KOPT-K1 (cell line): ENCODE results near the gene GPR152.

Experiments used
- H3K27ac ChIP-seq: fragments of 200-600 bp; sonication (generic); 2 replicates; pipeline ENCODE4 v1.5.1; 2016; ENCODE audit warnings: antibody characterized with exemption, mild to moderate bottlenecking, low read depth, low read length; ENCODE audit not compliant: poor library complexity, severe bottlenecking
- H3K36me3 ChIP-seq: fragments of 200-600 bp; sonication (generic); 2 replicates; pipeline ENCODE4 v1.5.1; 2017; ENCODE audit warnings: antibody characterized with exemption, mild to moderate bottlenecking, low read length, moderate library complexity; ENCODE audit not compliant: insufficient read depth
- H3K9me3 ChIP-seq: fragments of 200-600 bp; sonication (generic); 2 replicates; pipeline ENCODE4 v1.5.1; 2017; ENCODE audit warnings: antibody characterized with exemption, low read length, mild to moderate bottlenecking; ENCODE audit not compliant: insufficient read depth, poor library complexity, severe bottlenecking

GPR152 gene

DNA sequence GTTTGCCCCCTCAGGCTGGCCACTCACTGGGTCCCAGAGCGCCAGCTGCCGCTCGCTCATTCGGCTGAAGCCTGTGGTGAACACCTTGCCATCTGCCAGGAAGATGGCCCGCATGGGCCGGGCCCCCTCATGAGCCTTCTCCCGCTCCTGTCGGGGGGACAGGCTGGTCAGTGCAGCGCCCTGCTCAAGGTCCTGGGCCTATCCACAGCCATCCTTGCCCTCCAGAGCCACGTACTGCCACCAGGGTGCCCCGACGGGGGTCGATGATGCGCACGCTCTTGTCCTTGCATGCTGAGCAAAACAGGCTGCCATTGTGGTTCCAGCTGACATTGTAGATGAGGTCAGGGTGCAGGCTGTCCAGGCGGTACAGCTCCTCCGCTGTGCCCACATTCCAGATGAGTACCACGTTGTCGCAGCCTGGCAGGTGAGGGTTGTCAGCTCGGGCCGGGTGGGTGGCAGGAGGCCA lies 11.4 kb downstream of the GPR152 start:
- Histone ChIP-seq H3K9me3 (no peaks in the 10 kb centered on the region), H3K27ac (peak overlapping the region; percentile 100), H3K36me3 (peaks cover 3% of the 10 kb centered on the region)

DNA sequence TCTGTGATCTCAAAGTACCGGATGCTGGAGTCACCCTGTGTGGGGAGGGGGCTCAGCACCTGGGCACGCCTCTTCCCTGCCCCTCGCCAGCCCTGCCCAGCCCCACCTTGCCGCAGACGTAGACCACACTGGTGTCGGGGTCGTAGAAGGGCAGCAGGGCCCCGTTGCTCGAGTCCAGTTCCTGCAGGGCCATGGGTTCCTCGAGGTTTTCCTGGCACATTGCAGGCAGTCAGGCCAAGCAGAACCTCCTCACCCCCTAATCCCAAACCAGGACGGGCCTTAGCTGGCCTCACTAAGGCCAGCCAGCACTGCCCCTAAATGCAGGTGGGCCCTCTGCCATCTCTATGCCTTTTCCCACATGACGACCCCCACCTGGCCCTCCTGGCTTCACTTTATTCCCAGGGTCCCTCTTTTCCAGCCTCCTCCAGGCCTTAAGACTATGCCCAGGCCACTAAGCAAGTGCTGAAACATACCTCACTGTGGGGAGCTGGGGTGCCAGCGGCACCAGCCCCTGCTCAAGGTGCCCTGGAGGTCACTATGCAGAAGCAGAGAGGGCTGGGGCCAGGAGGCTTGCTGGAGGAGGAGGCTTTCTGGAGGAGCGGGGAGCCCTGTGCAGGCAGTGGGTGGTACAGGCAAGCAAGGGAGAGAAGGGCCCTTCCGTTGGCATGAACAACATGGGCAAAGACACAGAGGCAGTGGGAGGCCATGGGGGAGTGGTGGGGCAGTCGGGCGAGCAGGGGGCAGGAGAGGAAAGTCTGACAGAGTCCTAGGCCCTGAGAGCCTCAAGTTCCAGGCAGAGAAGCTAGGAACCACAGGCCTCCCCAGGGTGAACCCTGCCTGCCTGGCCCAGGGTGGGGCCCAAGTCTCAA lies 12.1 kb downstream of the GPR152 start:
- H3K9me3 ChIP-seq: no peaks in the 10 kb centered on the region
- H3K36me3 ChIP-seq: peaks cover 10% of the 10 kb centered on the region
- peak overlapping the region; percentile 100 for H3K27ac ChIP-seq

DNA sequence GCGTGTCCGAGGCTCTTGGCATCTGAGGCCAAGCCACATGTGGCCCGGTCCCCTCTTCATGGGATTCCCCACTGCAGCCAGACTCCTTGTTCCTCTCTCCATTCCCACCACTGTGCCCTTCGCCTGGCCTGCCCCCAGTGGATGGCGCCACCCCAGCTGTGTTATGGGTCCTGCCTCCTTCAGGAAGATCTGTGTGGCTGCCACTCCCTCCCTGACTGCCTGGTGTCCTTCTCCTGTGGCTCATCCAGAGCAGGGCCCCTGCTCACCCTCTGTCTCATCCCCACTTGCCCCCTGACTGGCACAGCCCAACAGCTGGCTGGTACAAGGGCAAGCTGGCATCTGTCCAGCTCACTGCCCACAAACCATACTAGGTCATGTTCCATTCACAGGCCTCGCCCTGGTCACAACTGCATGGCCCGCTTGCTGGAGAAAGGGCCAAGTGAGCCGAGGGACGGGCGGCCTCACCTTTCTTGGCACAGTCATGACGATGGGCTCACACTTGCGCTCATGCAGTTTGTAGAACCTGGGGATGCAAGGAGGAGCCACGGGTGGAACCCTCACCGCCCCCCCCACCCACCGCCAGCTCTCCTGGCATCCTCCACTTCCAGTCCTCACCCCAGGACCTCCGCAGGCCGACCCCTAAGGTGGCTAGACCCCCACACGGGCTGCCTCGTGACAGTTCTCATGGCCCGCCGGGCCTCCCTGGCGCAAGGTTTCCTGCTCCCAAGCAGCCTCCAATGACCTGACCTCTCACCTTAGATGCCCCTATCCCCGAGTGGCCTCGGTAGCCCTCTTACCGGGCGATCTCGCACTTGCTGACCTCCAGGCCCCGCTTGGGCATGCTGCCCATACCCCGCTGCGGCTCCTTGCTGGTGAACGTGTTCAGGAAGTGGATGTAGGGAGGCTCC lies 13.0 kb downstream of the GPR152 start:
- Histone ChIP-seq H3K9me3 (no peaks in the 10 kb centered on the region), H3K27ac (peak overlapping the region; percentile 100), H3K36me3 (peaks cover 19% of the 10 kb centered on the region)

DNA sequence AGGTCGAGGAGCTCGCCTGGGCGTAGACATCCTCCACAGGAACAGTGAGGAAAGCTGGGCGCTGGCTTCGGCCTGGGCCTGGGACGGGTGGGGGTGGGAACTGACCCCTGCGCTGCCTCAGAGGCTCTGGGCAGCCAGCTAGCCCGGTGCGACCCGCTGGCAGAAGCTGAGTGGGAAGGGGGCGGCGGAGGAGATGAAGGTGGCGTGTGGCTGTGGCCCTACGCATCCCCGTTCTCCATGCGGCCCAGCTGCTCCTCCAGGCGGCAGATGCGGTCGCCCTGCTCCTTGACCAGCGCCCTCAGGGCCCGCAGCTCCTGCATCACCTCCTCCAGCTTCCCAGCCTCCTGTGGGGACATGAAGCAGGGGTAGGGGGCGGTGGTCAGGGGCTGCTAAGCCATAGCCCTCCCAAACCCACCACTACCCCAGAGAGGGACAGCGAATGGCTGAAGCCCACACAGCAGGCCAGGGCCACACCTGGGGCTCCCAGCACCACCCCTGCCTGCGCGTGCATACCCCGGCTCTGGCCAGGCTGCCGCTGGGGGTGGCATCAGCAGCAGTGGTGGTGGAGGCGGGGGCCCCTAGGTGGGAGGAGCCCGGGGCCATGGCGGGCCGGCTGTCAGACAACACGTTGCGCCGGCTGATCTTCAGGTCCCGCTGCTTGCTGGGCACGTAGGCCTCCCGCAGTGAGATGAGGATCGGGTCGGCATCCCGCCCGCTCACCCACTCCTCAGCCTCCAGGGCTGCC lies 14.2 kb downstream of the GPR152 start:
- Histone ChIP-seq H3K9me3 (no peaks in the 10 kb centered on the region), H3K27ac (peak overlapping the region; percentile 100), H3K36me3 (peaks cover 31% of the 10 kb centered on the region)

DNA sequence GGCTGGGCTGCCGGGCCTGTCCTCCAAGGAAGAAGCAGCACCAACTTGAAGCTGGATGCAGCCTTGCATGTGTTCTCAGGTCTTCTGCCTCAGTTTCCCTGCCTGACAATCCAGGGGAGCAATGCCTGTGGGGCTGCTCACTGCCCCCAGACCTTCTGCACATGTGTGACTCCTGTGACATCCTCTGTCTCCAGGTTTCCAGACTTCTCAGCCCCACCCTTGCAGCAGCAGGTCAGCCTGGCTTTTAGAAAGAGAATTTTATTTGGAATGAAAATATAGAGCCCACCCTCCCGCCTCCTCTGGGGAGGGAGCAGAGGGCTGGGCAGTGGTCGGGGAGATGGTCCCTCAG lies 14.7 kb downstream of the GPR152 start:
- Histone ChIP-seq H3K27ac (peak overlapping the region; percentile 100), H3K36me3 (peaks cover 36% of the 10 kb centered on the region), H3K9me3 (no peaks in the 10 kb centered on the region)

DNA sequence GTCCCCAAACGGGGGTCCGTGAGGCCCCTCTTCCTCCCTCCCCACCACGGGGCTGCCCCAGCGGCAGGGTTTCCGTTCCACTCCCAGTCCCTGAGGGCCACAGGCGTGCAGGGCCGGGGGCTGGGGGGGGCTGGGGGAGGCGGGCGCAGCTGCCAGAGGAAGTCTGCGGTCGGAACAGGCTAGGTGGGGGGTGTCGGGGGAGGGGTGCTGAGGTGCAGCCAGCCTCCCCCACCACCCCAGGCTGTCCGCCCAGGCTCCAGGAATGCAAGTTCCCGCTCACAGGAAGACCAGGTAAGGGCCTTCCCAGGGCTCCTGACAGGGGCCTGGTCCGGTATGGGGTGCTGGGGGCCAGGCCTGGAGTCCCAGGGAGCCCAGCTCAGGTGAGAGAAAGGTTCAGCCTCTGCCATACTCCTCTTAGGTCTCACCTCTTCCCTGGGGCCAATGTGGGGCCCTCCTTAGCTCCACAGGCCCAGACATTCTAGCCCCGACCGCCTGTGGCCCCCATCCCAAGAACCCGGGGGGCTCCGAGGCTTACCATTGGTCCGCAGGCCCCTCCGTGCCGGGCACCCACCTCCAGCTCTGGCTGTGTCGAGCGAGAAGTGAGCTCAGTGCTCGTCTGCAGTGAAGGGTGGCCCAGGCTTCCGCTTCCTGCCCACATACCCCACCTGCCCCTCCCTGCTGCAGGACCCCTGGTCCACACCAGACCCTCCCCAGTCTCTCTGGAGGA lies 15.3 kb downstream of the GPR152 start, which contains the start of gene PTPRCAP:
PTPRCAP (minus strand) TSS at position 601 of the 727 bp plus-strand sequence; CDS start at position 538, 63 bp downstream.
- no peaks in the 10 kb centered on the region for H3K9me3 ChIP-seq
- peak within 1 kb of the TSS; percentile 100 for H3K27ac ChIP-seq
- peaks cover 42% of the 10 kb centered on the region for H3K36me3 ChIP-seq

DNA sequence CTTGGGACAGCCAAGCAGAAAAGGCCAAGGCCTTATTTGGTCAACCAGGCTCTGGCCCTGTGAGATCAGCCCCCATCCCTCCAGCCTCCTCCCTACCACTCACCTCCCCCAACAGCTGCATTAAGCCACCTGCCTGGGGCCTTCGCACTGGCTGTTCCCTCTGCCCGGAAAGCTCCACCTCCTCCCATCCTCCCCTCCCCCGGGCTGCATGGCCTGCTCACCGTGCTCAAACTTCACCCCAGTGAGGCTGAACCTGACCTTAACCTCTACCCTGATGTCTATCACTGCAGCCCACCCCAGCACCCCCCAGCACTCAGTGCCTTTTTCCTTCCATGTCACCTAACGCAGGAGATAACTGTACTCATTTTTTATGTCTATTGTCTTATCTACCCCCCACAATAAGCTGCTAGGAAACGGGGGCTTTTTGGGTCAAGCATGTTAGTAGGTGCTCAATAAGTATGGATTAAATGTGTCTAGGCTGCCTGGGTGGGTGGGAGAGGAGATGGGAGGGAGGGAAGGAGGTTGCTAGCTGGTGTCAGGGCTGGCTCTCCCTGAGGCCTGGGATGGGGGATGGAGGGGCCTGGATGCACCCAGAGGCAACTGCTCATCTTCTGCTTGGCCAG lies 16.0 kb downstream of the GPR152 start:
- H3K9me3 ChIP-seq: no peaks in the 10 kb centered on the region
- peak overlapping the region; percentile 100 for H3K27ac ChIP-seq
- H3K36me3 ChIP-seq: peaks cover 49% of the 10 kb centered on the region

DNA sequence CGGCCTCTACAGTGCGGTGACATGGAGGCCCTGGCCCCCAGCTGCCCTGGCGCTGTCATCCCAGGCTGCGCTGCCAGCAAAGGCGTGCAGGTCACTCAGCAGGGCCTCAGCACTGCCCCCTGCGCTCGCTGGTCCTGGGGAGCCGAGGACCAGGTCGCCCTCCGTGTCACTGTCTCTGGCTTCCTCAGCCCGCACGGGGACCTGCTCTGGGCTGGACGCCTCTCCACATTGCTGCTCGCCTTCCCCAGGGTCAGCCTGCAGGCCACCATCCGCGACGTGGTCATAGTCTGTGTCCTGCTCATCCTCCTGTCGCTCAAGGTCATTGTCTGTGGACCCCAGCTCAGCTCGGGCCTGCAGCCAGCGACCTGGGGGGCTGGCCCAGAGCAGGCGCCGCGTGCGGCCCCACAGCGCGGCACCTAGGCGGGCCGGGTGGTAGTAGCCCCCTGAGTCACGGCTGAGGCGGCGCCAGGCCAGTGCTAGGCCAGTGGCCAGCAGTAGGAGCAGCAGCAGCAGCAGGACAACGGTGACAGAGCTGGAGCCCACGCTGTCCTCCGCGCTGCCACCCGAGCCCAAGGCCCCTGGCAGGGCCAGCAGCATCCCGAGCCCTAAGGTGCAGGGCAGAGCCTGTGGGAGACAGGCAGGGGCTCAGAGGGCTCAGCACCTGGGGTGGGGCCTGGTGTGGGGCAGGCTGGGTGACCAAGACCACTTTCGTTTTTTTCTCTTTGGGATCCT lies 16.6 kb downstream of the GPR152 start:
- H3K9me3 ChIP-seq: no peaks in the 10 kb centered on the region
- H3K27ac ChIP-seq: peak overlapping the region; percentile 100
- peaks cover 54% of the 10 kb centered on the region for H3K36me3 ChIP-seq

DNA sequence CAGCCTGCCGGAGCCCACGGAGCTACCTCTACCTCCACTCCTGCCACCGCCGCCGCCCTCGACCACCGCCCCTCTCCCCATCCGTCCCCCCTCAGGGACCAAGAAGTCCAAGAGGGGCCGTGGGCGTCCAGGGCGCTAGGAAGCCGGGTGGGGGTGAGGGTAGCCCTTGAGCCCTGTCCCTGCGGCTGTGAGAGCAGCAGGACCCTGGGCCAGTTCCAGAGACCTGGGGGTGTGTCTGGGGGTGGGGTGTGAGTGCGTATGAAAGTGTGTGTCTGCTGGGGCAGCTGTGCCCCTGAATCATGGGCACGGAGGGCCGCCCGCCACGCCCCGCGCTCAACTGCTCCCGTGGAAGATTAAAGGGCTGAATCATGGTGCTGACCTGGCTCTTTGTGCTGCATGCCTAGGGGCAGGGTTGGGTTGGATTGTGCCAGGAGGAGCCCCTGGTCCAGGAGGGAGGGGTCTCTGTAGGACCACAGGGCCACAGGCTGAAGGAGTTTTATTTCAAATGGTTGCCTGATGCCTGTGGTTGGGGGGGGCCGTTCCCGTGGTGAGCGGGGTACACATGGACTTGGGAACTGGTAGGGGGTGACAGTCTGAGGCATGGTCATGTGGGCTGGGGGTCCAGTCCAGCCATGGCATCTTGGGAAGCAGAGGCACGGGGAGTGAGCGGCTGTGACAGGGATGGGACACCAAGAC lies 17.4 kb downstream of the GPR152 start:
- H3K36me3 ChIP-seq: peaks cover 60% of the 10 kb centered on the region
- H3K9me3 ChIP-seq: no peaks in the 10 kb centered on the region
- H3K27ac ChIP-seq: peak overlapping the region; percentile 100

DNA sequence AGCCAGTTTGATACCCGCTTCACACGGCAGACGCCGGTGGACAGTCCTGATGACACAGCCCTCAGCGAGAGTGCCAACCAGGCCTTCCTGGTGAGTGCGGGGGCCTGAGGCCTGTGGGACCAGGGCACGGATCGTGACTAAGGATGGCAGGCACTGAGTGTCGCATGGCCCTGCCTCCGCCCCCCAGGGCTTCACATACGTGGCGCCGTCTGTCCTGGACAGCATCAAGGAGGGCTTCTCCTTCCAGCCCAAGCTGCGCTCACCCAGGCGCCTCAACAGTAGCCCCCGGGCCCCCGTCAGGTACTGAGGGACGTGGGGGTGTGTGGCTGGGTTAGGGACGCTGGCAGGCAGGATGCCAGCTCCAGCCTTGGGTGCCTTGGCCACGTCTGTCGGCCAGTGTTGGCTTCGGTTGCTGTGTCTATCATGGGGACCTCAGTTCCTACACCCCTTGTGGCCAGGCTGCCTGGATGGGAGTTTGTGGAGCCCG lies 18.1 kb downstream of the GPR152 start:
- peaks cover 67% of the 10 kb centered on the region for H3K36me3 ChIP-seq
- H3K9me3 ChIP-seq: no peaks in the 10 kb centered on the region
- H3K27ac ChIP-seq: no peak overlapping the region

DNA sequence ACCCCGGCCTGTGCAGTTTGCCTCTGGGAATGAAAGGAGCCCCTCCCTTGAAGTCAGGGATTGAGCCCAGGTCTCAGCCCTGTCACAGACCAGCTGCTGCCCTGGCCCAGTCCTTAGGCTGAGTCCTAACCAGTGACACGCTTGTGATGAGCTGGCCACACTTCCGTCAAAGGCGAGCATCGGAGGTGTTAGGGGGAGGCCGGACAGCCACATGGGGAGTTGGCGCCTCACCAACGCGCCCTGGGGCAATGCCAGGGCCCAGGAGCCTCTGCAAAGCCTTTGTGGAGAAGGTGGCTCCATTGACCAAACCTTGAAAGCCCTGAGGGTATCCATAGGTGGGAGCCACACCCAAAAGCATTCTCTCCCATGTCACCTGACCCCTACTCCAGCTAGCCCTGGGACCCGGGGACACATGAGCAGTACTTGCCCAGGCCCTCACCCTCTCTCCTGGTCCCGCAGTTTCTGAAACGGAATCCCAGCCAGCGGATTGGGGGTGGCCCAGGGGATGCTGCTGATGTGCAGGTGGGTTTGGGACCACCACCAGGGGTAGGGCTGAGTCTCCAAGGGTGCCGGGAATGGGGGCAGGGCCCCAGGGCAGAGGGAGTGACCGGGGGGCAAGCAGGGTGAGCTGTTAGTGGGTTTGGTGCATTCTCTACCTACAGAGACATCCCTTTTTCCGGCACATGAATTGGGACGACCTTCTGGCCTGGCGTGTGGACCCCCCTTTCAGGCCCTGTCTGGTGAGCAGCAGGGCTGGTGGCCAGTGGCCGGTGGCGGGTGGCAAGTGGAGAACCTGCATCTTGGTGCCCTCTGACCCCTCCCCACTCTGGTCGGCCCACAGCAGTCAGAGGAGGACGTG lies 18.8 kb downstream of the GPR152 start:
- H3K36me3 ChIP-seq: peaks cover 69% of the 10 kb centered on the region
- H3K9me3 ChIP-seq: no peaks in the 10 kb centered on the region
- H3K27ac ChIP-seq: peak overlapping the region; percentile 11
